Testis (tissue), 3 donors: ENCODE results near the gene PDZD7. TPM values are rescaled to one million over a fixed set of nuclear protein-coding genes. Genes with fewer than 3 reads are reported as not detected.

Source experiments
- DNase-seq: peaks from one replicate; pipeline ENCODE4 v3.0.0-alpha.2; 2019
- H3K27ac ChIP-seq, 2 donors: fragments of 200-600 bp; sonication (generic); one replicate each; pipeline ENCODE4 v1.5.1; 2019
- H3K27me3 ChIP-seq: fragments of 200-600 bp; sonication (generic); one replicate; pipeline ENCODE4 v1.5.1; 2019
- H3K36me3 ChIP-seq: fragments of 200-600 bp; sonication (generic); one replicate; pipeline ENCODE4 v1.5.1; 2017; ENCODE audit warnings: low read depth; ENCODE audit errors: missing control alignments
- H3K4me1 ChIP-seq: fragments of 200-600 bp; sonication (generic); one replicate; pipeline ENCODE4 v1.5.1; 2019
- H3K4me3 ChIP-seq, 2 donors: fragments of 200-600 bp; sonication (generic); one replicate each; pipeline ENCODE4 v1.5.1; 2017 to 2019
- H3K9me3 ChIP-seq: fragments of 200-600 bp; sonication (generic); one replicate; pipeline ENCODE4 v1.5.1; 2017
- POLR2A ChIP-seq: fragments of 450-650 bp; IDR thresholded peaks from one replicate; pipeline ENCODE4 v1.6.1; 2017; ENCODE audit warnings: antibody characterized with exemption, mild to moderate bottlenecking, moderate library complexity
- WGBS, 2 donors: methylation state at CpG; one replicate each; pipeline ENCODE4 v1.1.5; 2018; 5-methylcytosine and 5-hydroxymethylcytosine counted together
- intact Hi-C: fragments of 100-400 bp; cut with DNase I; formaldehyde crosslinking; loops from one replicate; pipeline ENCODE4 v1.15.1; 2023; ENCODE audit warnings: low total_unique reads
- polyA plus RNA-seq: library from polyadenylated mRNA; stranded (reverse); fragments of 350-450 nt; fragmentation: Illumina TruSeq; extraction: RNeasy Lipid Tissue Mini Kit (QIAGEN cat#74804); gene quantifications from one replicate; pipeline ENCODE4 v1.2.3, GENCODE V29; 2014; ENCODE audit warnings: low read depth, low replicate concordance; ENCODE audit not compliant: insufficient read depth
- total RNA-seq, 2 donors: library from RNA; depleted of rRNA; stranded (reverse); fragments of >200 nt; gene quantifications; one replicate each; pipeline ENCODE4 v1.2.3, GENCODE V29; 2016
- TF ChIP-seq, protein P1 (sequence below), 3 experiments: fragments of 450-650 bp in 2 of 3; fragments of 200-600 bp in 1 of 3; sonication (generic) in 1 of 3; IDR thresholded peaks; one replicate each; pipeline ENCODE4 v1.5.1; 2016 to 2019; ENCODE audit warnings: antibody characterized with exemption in 3 of 3, mild to moderate bottlenecking in 2 of 3, moderate library complexity in 1 of 3

PDZD7 gene
- total and polyA plus RNA-seq, 3 donors from 2014 or later = 1.6 to 3.5 (median 2.2) TPM

DNA sequence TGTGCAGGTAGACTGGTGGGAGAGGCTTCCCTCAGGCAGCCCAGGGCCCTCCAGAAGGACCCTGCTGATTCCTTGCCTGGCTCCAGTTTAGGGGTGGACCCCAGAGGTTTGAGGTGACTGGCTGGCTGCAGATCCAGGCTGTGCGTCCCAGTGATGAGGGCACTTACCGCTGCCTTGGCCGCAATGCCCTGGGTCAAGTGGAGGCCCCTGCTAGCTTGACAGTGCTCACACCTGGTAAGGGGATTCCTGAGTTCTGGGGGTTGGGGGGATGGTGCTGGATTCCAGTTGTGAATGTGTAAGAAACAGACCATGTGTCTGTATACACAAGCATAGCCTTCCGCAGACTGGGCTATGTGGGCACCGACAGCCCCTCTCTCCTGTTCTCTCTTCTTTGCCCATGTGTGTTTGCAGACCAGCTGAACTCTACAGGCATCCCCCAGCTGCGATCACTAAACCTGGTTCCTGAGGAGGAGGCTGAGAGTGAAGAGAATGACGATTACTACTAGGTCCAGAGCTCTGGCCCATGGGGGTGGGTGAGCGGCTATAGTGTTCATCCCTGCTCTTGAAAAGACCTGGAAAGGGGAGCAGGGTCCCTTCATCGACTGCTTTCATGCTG is 33.6 kb upstream of the PDZD7 start:
- intact Hi-C loops = no loop called here
- no peaks in the 10 kb centered on the region for H3K36me3 ChIP-seq
- no peaks in the 10 kb centered on the region for H3K27me3 ChIP-seq
- no peak for DNase-seq
- no peak overlapping the region for H3K4me3 ChIP-seq
- H3K27ac ChIP-seq = no peak overlapping the region
- H3K9me3 ChIP-seq = no peaks in the 10 kb centered on the region
- TF ChIP-seq, protein P1, sequence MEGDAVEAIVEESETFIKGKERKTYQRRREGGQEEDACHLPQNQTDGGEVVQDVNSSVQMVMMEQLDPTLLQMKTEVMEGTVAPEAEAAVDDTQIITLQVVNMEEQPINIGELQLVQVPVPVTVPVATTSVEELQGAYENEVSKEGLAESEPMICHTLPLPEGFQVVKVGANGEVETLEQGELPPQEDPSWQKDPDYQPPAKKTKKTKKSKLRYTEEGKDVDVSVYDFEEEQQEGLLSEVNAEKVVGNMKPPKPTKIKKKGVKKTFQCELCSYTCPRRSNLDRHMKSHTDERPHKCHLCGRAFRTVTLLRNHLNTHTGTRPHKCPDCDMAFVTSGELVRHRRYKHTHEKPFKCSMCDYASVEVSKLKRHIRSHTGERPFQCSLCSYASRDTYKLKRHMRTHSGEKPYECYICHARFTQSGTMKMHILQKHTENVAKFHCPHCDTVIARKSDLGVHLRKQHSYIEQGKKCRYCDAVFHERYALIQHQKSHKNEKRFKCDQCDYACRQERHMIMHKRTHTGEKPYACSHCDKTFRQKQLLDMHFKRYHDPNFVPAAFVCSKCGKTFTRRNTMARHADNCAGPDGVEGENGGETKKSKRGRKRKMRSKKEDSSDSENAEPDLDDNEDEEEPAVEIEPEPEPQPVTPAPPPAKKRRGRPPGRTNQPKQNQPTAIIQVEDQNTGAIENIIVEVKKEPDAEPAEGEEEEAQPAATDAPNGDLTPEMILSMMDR (IDR thresholded peaks at IDR 0.05) = no peak
- TF ChIP-seq POLR2A = no peak
- peaks cover 44% of the 10 kb centered on the region for H3K4me1 ChIP-seq
- 84 to 89% methylated on average over 6 to 9 of the region's 9 CpGs for WGBS, 2 donors

- intact Hi-C loops = no loop called here
- TF ChIP-seq POLR2A = no peak
- TF ChIP-seq, protein P1 (IDR thresholded peaks at IDR 0.05) = no peak
- DNase-seq = no peak
- 51% methylated on average over 13 to 15 of the region's 15 CpGs for WGBS, 2 donors
- Histone ChIP-seq H3K27ac (no peak overlapping the region), H3K4me3 (no peak overlapping the region), H3K9me3 (no peaks in the 10 kb centered on the region), H3K4me1 (peaks cover 44% of the 10 kb centered on the region), H3K36me3 (no peaks in the 10 kb centered on the region), H3K27me3 (no peaks in the 10 kb centered on the region)
These were observed 32.9 kb upstream of the PDZD7 start for GRCh38 chr10:101063548-101064414.

DNA sequence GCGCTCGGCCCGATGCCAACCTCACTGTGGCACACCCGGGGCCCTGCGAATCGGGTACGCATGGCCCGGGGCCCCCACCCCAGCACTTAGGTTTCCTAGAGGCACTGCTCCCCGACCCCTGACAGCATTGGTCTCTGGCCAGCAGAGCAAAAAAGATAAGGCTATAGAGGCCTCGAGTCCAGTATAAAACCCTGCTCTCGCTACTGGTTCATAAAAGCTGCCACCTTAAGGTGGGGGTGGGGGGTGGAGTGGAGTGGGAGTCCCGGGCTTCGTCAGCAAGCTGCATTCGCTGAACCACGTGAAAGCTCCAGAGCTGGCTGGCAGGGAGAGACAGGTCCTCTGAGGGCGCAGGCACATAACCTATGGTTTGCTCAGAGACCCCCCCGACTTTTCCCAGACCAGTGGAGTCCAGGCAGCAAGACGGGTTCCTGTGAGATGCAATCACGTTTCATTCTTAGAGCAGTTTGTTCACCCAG is 32.2 kb upstream of the PDZD7 start:
- H3K36me3 ChIP-seq = no peaks in the 10 kb centered on the region
- H3K27ac ChIP-seq = no peak overlapping the region
- intact Hi-C loops = no loop called here
- H3K4me1 ChIP-seq = peaks cover 44% of the 10 kb centered on the region
- 29 to 41% methylated on average over 12 to 16 of the region's 19 CpGs for WGBS, 2 donors
- no peaks in the 10 kb centered on the region for H3K27me3 ChIP-seq
- H3K9me3 ChIP-seq = no peaks in the 10 kb centered on the region
- no peak for DNase-seq
- peak overlapping the region; percentile 26 to 94 for H3K4me3 ChIP-seq
- TF ChIP-seq POLR2A = no peak
- TF ChIP-seq, protein P1 (IDR thresholded peaks at IDR 0.05) = no peak

DNA sequence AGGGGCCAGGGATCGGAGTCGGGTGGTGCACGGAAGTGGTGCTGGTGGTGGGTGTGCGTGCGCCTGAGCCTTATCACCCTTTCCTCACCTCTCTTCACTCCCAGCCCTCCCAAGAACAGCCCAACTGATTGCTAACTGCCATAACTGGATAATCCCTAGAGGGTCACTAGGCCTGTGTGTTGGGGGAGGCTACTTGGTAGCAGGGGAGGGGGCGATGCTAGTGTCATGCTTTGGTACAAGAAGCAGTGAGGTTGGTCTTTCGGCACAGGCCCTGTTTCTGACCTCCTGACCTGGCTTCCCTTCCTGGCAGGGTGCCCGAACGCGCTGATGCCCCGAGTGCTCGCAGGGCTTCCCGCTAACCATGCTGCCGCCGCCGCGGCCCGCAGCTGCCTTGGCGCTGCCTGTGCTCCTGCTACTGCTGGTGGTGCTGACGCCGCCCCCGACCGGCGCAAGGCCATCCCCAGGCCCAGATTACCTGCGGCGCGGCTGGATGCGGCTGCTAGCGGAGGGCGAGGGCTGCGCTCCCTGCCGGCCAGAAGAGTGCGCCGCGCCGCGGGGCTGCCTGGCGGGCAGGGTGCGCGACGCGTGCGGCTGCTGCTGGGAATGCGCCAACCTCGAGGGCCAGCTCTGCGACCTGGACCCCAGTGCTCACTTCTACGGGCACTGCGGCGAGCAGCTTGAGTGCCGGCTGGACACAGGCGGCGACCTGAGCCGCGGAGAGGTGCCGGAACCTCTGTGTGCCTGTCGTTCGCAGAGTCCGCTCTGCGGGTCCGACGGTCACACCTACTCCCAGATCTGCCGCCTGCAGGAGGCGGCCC is 31.5 kb upstream of the PDZD7 start:
- Histone ChIP-seq H3K36me3 (no peaks in the 10 kb centered on the region), H3K4me3 (peak overlapping the region; percentile 26 to 94), H3K27me3 (no peaks in the 10 kb centered on the region), H3K4me1 (peaks cover 43% of the 10 kb centered on the region), H3K9me3 (no peaks in the 10 kb centered on the region), H3K27ac (peak overlapping the region; percentile 99)
- intact Hi-C loops = no loop called here
- no peak for TF ChIP-seq POLR2A
- TF ChIP-seq, protein P1 (IDR thresholded peaks at IDR 0.05) = peak; percentile 38 to 70 (median 55)
- 8 to 26% methylated on average over 6 to 37 of the region's 63 CpGs for WGBS, 2 donors
- DNase-seq = peak; percentile 46
